Neural cell (in vitro differentiated cells): ENCODE results near the gene GPR87. TPM values are rescaled to one million over a fixed set of nuclear protein-coding genes. Genes with fewer than 3 reads are reported as not detected.

ENCODE experiments used
- H2AFZ ChIP-seq: fragments of 200-600, 300-800 bp; sonication (generic), shearing (Covaris generic); 2 replicates; pipeline ENCODE4 v1.6.0; 2014; ENCODE audit warnings: low read depth, mild to moderate bottlenecking, antibody characterized with exemption, low read length, moderate library complexity
- H3F3A ChIP-seq: fragments of 200-600 bp; shearing (Covaris generic); 2 replicates; pipeline ENCODE4 v1.6.1; 2016; ENCODE audit warnings: mild to moderate bottlenecking, moderate library complexity, mixed read lengths, antibody characterized with exemption, low read length; ENCODE audit not compliant: insufficient read depth, poor library complexity, severe bottlenecking
- H3K27ac ChIP-seq: fragments of 200-600, 300-800 bp; sonication (generic), shearing (Covaris generic); 2 replicates; pipeline ENCODE4 v1.5.1; 2014; ENCODE audit warnings: mild to moderate bottlenecking, low read length, moderate library complexity
- H3K27me3 ChIP-seq: fragments of 300-800, 200-600 bp; sonication (generic), shearing (Covaris generic); 2 replicates; pipeline ENCODE4 v1.6.0; 2014; ENCODE audit warnings: mild to moderate bottlenecking, low read depth, low read length, moderate library complexity; ENCODE audit not compliant: insufficient read depth
- H3K36me3 ChIP-seq: fragments of 300-800, 200-600 bp; sonication (generic), shearing (Covaris generic); 2 replicates; pipeline ENCODE4 v1.5.1; 2014; ENCODE audit warnings: mild to moderate bottlenecking, antibody characterized with exemption, low read length, moderate library complexity; ENCODE audit not compliant: insufficient read depth
- H3K4me2 ChIP-seq: fragments of 300-800, 200-600 bp; sonication (generic), shearing (Covaris generic); 2 replicates; pipeline ENCODE4 v1.6.0; 2014; ENCODE audit warnings: mild to moderate bottlenecking, low read length
- H3K4me3 ChIP-seq: fragments of 300-800, 200-600 bp; sonication (generic), shearing (Covaris generic); 2 replicates; pipeline ENCODE4 v1.5.1; 2014; ENCODE audit warnings: mild to moderate bottlenecking, low read length, moderate library complexity
- H3K79me2 ChIP-seq: fragments of 200-600 bp; shearing (Covaris generic); replicated peaks from 2 replicates; pipeline ENCODE4 v1.6.0; 2014; ENCODE audit warnings: mild to moderate bottlenecking, low read length, moderate library complexity; ENCODE audit not compliant: insufficient read depth
- H3K9ac ChIP-seq: fragments of 300-800, 200-600 bp; sonication (generic), shearing (Covaris generic); 2 replicates; pipeline ENCODE4 v1.6.1; 2016; ENCODE audit warnings: mild to moderate bottlenecking, low read length, mixed read lengths
- H3K9me2 ChIP-seq: fragments of 200-600 bp; shearing (Covaris generic); 2 replicates; pipeline ENCODE4 v1.6.1; 2016; ENCODE audit warnings: mild to moderate bottlenecking, low read length, mixed read lengths; ENCODE audit not compliant: insufficient read depth
- H3K9me3 ChIP-seq: fragments of 200-600, 300-800 bp; sonication (generic), shearing (Covaris generic); 2 replicates; pipeline ENCODE4 v1.6.1; 2016; ENCODE audit warnings: mild to moderate bottlenecking, mixed run types, low read length, moderate library complexity, mixed read lengths
- H4K20me1 ChIP-seq: fragments of 200-600 bp; shearing (Covaris generic); 2 replicates; pipeline ENCODE4 v1.6.1; 2016; ENCODE audit warnings: mild to moderate bottlenecking, mixed run types; ENCODE audit not compliant: insufficient read depth
- CTCF ChIP-seq: fragments of 450-650 bp; IDR thresholded peaks from 2 replicates; pipeline ENCODE4 v1.5.1; 2014; ENCODE audit warnings: antibody characterized with exemption, mild to moderate bottlenecking, moderate library complexity; ENCODE audit not compliant: poor library complexity, severe bottlenecking
- EP300 ChIP-seq: fragments of 450-650 bp; conservative IDR thresholded peaks from 2 replicates; pipeline ENCODE4 v1.6.1; 2014; ENCODE audit warnings: antibody characterized with exemption, mild to moderate bottlenecking, moderate library complexity; ENCODE audit not compliant: poor library complexity, severe bottlenecking
- EZH2 ChIP-seq: fragments of 200-600, 300-800 bp; shearing (Covaris generic), sonication (generic); IDR thresholded peaks from 2 replicates; pipeline ENCODE4 v1.6.1; 2014; ENCODE audit warnings: antibody characterized with exemption, low read length, borderline replicate concordance, mild to moderate bottlenecking; ENCODE audit not compliant: insufficient read depth, poor library complexity, severe bottlenecking
- MXI1 ChIP-seq: fragments of 450-650 bp; conservative IDR thresholded peaks from 2 replicates; pipeline ENCODE4 v1.6.1; 2014; ENCODE audit warnings: antibody characterized with exemption, mild to moderate bottlenecking; ENCODE audit not compliant: poor library complexity, severe bottlenecking
- POLR2AphosphoS5 ChIP-seq: IDR thresholded peaks from 2 replicates; pipeline ENCODE4 v1.6.1; 2012
- RAD21 ChIP-seq: fragments of 450-650 bp; conservative IDR thresholded peaks from 2 replicates; pipeline ENCODE4 v1.6.1; 2014; ENCODE audit warnings: antibody characterized with exemption, mild to moderate bottlenecking, moderate library complexity
- REST ChIP-seq: IDR thresholded peaks from 2 replicates; pipeline ENCODE4 v1.6.1; 2012; ENCODE audit warnings: borderline replicate concordance
- SMC3 ChIP-seq: fragments of 450-650 bp; conservative IDR thresholded peaks from 2 replicates; pipeline ENCODE4 v1.6.1; 2014; ENCODE audit warnings: antibody characterized with exemption, mild to moderate bottlenecking, moderate library complexity; ENCODE audit not compliant: poor library complexity
- TAF1 ChIP-seq: IDR thresholded peaks from 2 replicates; pipeline ENCODE4 v1.6.1; 2012; ENCODE audit warnings: low read depth
- polyA plus RNA-seq: library from polyadenylated mRNA; depleted of rRNA; stranded (reverse); fragments of >200 nt; gene quantifications from 2 replicates; pipeline ENCODE4 v1.2.3, GENCODE V29; 2014

GPR87 gene
- polyA plus RNA-seq, 1 donor from 2014 or later, result not detected

- TF ChIP-seq POLR2AphosphoS5 (no peak), SMC3 (no peak), CTCF (no peak), REST (no peak), RAD21 (no peak), MXI1 (no peak), EP300 (no peak), EZH2 (no peak)
- no peaks in the 10 kb centered on the region for H3K36me3 ChIP-seq
- H4K20me1 ChIP-seq, result no peaks in the 10 kb centered on the region
- H3K79me2 ChIP-seq, result no peaks in the 10 kb centered on the region
- no peak overlapping the region for H2AFZ ChIP-seq
- no peak overlapping the region for H3K9ac ChIP-seq
- H3K9me2 ChIP-seq, result no peaks in the 10 kb centered on the region
- no peaks in the 10 kb centered on the region for H3F3A ChIP-seq
- H3K27ac ChIP-seq, result no peak overlapping the region
- no peaks in the 10 kb centered on the region for H3K9me3 ChIP-seq
- no peaks in the 10 kb centered on the region for H3K27me3 ChIP-seq
- H3K4me3 ChIP-seq, result no peak overlapping the region
- no peak overlapping the region for H3K4me2 ChIP-seq
These were observed 40.0 kb downstream of the GPR87 start for GRCh38 chr3:151276687-151277042.

- no peak overlapping the region for H2AFZ ChIP-seq
- no peaks in the 10 kb centered on the region for H3K9me2 ChIP-seq
- H3K4me3 ChIP-seq, result no peak overlapping the region
- no peak overlapping the region for H3K4me2 ChIP-seq
- no peaks in the 10 kb centered on the region for H4K20me1 ChIP-seq
- H3K36me3 ChIP-seq, result no peaks in the 10 kb centered on the region
- H3K9me3 ChIP-seq, result no peaks in the 10 kb centered on the region
- no peaks in the 10 kb centered on the region for H3F3A ChIP-seq
- no peak overlapping the region for H3K27ac ChIP-seq
- TF ChIP-seq CTCF, result no peak
- no peak for TF ChIP-seq MXI1
- no peak for TF ChIP-seq RAD21
- no peak for TF ChIP-seq POLR2AphosphoS5
- no peak for TF ChIP-seq TAF1
- TF ChIP-seq REST, result no peak
- TF ChIP-seq EZH2, result no peak
- no peak for TF ChIP-seq EP300
- TF ChIP-seq SMC3, result no peak
- no peak overlapping the region for H3K9ac ChIP-seq
- no peaks in the 10 kb centered on the region for H3K27me3 ChIP-seq
- H3K79me2 ChIP-seq, result no peaks in the 10 kb centered on the region
These were observed 40.5 kb downstream of the GPR87 start for GRCh38 chr3:151276038-151276686.
